SK-N-MC (cell line): ENCODE data around the gene HM13.
A peak's percentile ranks its signal among the peaks of the same experiment; 100 is the strongest.
"Not testable (repeated sequence)": the region's sequence is repeated elsewhere in the genome, so short reads cannot be mapped to it uniquely, and the experiment has no call there.

Experiments used
- DNase-seq: peaks from one replicate; pipeline ENCODE4 v3.0.0-alpha.2; 2011; ENCODE audit warnings: low read depth, low spot score
- H3K27ac ChIP-seq: fragments of 200-600 bp; sonication (generic); 2 replicates; pipeline ENCODE4 v1.5.1; 2016; ENCODE audit warnings: mixed run types
- H3K36me3 ChIP-seq: fragments of 200-600 bp; sonication (generic); 2 replicates; pipeline ENCODE4 v1.6.1; 2017; ENCODE audit warnings: antibody characterized with exemption, low read length, mixed read lengths; ENCODE audit not compliant: insufficient read depth
- H3K4me3 ChIP-seq: fragments of 200-600 bp; sonication (generic); 2 replicates; pipeline ENCODE4 v1.5.1; 2016
- H3K9ac ChIP-seq: fragments of 200-600 bp; sonication (generic); 2 replicates; pipeline ENCODE4 v1.8.0; 2017; ENCODE audit warnings: mixed run types, mixed read lengths; ENCODE audit not compliant: insufficient read length
- H3K9me3 ChIP-seq: fragments of 200-600 bp; sonication (generic); 2 replicates; pipeline ENCODE4 v1.6.1; 2017; ENCODE audit warnings: low read depth, mild to moderate bottlenecking, antibody characterized with exemption, low read length, moderate library complexity, mixed read lengths
- EZH2 ChIP-seq: fragments of 200-600 bp; sonication (generic); IDR thresholded peaks from one replicate; pipeline ENCODE4 v1.6.1; 2017; ENCODE audit warnings: antibody characterized with exemption
- FOXP2 ChIP-seq: optimal IDR thresholded peaks from 2 replicates; pipeline ENCODE3; 2011; ENCODE audit warnings: mild to moderate bottlenecking, moderate library complexity; ENCODE audit not compliant: insufficient read depth; ENCODE audit errors: extremely low read length, control extremely low read depth
- POLR2AphosphoS5 ChIP-seq: IDR thresholded peaks from 2 replicates; pipeline ENCODE4 v1.6.1; 2012; ENCODE audit warnings: mild to moderate bottlenecking, low read depth, low read length, borderline replicate concordance

Gene HM13

DNA sequence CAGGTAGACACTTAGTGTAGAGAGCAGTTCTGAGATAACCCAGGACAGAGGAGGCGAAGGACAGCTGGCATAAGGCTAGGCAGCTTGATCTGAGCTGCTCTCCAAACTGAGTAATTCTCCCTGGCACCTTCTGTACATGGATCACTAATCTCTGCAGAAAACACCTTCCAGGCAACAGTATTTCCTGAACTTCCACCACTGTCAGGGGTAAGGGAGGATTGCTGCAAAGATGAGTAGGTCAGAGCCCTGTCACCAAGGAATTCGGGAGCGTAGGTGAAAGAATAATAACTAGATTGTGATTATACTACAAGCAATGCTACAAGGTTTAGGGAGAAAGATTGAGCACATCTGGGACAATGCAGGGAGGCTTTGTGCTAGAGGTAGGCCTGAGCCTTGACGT lies 1.9 kb downstream of the HM13 start:
- peaks cover 17% of the 10 kb centered on the region for H3K36me3 ChIP-seq
- no peaks in the 10 kb centered on the region for H3K9me3 ChIP-seq
- no peak overlapping the region for H3K9ac ChIP-seq
- peak overlapping the region; percentile 89; the same call in 1 of the 2 replicates for H3K4me3 ChIP-seq
- H3K27ac ChIP-seq, result no peak overlapping the region
- TF ChIP-seq FOXP2, result no peak
- no peak for DNase-seq

DNA sequence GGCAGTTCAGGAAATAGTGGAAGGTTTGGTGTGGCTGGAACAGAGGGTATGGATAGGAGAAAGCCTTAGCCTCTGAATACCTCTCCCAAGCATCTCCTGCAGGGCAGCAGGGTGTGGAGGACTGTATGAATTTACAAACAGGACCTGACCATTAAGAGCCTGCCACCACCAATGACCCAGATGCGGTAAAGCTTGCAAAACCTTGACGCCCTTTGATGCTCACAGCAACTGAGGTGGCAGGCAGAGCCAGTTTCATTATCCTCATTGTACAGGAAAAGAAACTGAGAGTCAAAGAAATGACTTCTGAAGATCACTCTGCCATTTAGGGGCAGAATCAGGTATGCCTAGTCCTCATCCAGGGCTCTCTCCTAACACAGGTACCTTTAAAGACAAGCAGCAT lies 2.4 kb downstream of the HM13 start:
- H3K9ac ChIP-seq, result no peak overlapping the region
- TF ChIP-seq POLR2AphosphoS5, result no peak
- TF ChIP-seq FOXP2, result no peak
- TF ChIP-seq EZH2, result no peak
- no peaks in the 10 kb centered on the region for H3K9me3 ChIP-seq
- DNase-seq, result no peak
- H3K36me3 ChIP-seq, result peaks cover 17% of the 10 kb centered on the region
- H3K4me3 ChIP-seq, result no peak overlapping the region
- no peak overlapping the region for H3K27ac ChIP-seq

DNA sequence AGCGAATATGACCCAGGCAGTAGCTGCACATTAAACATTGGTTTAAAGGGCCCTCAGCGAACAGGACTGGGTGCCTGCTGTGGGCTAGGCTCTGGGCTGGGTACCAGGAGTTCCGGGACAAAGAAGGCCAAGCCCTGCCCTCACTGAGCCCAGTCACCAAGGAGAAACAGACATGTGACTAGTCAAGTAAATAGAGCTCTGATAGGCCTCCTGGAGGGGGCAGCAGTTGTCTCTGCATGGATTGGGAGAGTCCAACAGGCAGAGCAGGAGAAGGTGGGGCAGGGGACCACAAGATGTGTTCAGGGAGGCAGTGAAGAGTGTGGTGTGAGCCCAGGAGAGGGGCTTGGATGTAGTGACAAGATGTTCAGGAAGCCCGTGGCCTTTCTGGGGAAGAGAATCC lies 3.1 kb downstream of the HM13 start:
- TF ChIP-seq EZH2 (no peak), FOXP2 (no peak), POLR2AphosphoS5 (no peak)
- no peak overlapping the region for H3K27ac ChIP-seq
- DNase-seq, result no peak
- no peak overlapping the region for H3K9ac ChIP-seq
- peaks cover 17% of the 10 kb centered on the region for H3K36me3 ChIP-seq
- no peaks in the 10 kb centered on the region for H3K9me3 ChIP-seq
- no peak overlapping the region for H3K4me3 ChIP-seq

DNA sequence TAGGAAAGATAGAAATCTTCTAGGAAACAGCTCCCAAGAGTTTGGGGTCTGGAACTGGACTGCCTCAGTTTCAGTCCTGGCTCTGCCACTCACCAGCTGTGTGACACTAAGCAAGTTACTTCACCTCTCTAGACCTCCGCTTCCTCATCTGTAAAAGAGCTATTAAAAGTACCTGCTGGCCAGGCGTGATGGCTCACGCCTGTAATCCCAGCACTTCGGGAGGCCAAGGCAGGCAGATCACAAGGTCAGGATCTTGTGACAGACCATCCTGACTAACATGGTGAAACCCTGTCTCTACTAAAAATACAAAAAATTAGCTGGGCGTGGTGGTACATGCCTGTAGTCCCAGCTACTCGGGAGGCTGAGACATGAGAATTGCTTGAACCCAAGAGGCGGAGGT lies 7.0 kb downstream of the HM13 start:
- H3K9me3 ChIP-seq, DNase-seq, H3K4me3 ChIP-seq, H3K27ac ChIP-seq, H3K9ac ChIP-seq: not testable (repeated sequence)
- peaks cover 13% of the 10 kb centered on the region; the same call in 1 of the 2 replicates for H3K36me3 ChIP-seq

DNA sequence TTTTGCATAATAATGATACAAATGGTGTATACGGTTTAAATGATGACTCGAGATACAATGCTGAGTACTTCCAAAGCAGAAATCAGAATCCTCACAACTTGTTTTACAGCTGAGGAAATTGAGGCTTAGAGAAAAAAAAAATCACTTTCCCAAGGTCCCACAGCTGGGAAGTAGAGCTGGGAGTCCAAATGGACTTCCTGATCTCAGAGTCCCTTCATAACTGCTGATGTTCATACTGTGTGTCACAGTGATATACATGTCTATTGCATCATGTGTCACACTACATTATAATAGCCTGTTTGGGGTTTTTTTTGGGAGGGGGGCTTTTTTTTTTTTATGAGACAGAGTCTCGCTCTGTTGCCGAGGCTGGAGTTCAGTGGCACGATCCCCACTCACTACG lies 8.5 kb downstream of the HM13 start:
- no peak for DNase-seq
- Histone ChIP-seq H3K9me3 (no peaks in the 10 kb centered on the region), H3K36me3 (peaks cover 13% of the 10 kb centered on the region), H3K27ac (no peak overlapping the region), H3K9ac (no peak overlapping the region), H3K4me3 (no peak overlapping the region)
- no peak for TF ChIP-seq EZH2
- TF ChIP-seq POLR2AphosphoS5, result no peak
- no peak for TF ChIP-seq FOXP2

DNA sequence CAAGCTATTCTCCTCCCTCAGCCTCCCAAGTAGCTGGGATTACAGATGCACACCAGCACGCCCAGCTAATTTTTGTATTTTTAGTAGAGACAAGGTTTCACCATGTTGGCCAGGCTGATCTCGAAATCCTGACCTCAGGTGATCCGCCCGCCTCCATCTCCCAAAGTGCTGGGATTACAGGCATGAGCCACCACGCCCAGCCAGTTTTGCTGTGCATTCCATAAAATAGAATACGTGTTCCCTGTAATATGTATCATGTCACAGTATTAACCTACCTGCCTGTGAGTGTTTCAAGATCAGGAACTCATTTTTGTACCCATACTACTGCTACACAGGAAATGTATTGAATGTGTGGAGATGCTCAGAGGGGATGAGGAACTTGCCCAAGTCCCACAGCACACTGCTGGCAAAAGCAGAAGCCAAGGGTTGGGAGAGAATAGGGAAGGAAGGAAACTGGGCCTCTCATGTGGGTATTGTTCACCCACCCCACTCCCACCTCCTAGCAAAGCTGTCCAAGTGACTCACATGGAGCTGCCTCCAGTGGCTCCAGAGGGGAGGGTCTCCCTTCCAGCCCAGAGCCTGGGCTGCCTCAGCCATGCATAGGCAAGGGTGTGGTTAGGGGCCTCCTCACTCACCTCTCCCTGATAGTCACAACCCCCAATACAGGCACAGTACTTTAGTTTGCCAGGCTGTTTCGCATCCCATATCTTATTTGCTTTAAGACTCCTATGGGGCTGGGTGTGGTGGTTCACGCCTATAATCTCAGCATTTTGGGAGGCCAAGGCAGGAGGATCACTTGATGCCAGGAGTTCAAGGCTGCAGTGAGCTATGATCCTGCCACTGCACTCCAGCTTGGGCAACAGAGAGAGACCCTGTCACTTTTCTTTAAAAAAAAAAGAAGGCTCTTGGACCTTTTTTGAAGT lies 9.4 kb downstream of the HM13 start:
- TF ChIP-seq POLR2AphosphoS5, result no peak
- no peak for TF ChIP-seq EZH2
- no peak for TF ChIP-seq FOXP2
- H3K36me3 ChIP-seq, result peaks cover 20% of the 10 kb centered on the region
- DNase-seq, result no peak
- no peak overlapping the region for H3K4me3 ChIP-seq
- no peak overlapping the region for H3K9ac ChIP-seq
- H3K9me3 ChIP-seq, result no peaks in the 10 kb centered on the region
- no peak overlapping the region for H3K27ac ChIP-seq

DNA sequence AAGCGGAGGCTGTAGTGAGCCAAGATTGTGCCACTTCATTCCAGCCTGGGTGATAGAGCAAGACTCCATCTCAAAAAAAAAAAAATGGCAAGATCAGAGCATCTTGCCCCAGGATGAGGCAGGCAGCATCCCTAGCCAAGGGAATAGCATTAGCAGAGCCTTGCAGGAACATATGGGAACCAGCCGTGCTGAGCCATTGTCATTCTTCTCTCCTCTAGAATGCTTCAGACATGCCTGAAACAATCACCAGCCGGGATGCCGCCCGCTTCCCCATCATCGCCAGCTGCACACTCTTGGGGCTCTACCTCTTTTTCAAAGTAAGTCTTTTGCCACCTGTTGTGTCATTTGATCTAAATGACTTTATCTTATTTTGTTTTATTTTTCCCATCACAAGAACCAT lies 13.0 kb downstream of the HM13 start:
- peaks cover 43% of the 10 kb centered on the region for H3K36me3 ChIP-seq
- DNase-seq, result no peak
- TF ChIP-seq EZH2, result no peak
- TF ChIP-seq FOXP2, result no peak
- no peak for TF ChIP-seq POLR2AphosphoS5
- H3K4me3 ChIP-seq, result no peak overlapping the region
- H3K9ac ChIP-seq, result no peak overlapping the region
- H3K27ac ChIP-seq, result no peak overlapping the region
- H3K9me3 ChIP-seq, result no peaks in the 10 kb centered on the region

DNA sequence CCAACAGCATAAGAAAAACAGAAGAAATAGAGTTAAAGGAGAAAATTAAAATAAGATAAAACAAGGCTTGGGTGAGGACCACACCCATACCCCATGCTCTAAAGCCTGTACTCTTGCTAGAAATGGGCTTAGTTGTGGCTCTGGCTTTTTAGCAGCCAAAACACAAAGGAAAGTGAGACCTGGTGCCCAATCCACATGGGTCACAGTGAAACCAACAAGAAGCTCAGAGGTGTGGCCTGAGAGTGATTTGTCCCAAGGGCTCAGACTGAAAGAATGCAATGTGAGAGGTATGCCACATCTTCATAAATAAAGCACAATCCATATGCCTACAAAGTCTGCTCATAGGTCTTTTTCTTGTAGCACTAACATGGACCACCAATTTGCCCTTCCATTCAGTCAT lies 21.1 kb downstream of the HM13 start:
- H3K9me3 ChIP-seq, result no peaks in the 10 kb centered on the region
- DNase-seq, result no peak
- H3K36me3 ChIP-seq, result peaks cover 63% of the 10 kb centered on the region
- H3K27ac ChIP-seq, result no peak overlapping the region
- TF ChIP-seq POLR2AphosphoS5 (no peak), FOXP2 (no peak), EZH2 (no peak)
- no peak overlapping the region for H3K4me3 ChIP-seq
- no peak overlapping the region for H3K9ac ChIP-seq

DNA sequence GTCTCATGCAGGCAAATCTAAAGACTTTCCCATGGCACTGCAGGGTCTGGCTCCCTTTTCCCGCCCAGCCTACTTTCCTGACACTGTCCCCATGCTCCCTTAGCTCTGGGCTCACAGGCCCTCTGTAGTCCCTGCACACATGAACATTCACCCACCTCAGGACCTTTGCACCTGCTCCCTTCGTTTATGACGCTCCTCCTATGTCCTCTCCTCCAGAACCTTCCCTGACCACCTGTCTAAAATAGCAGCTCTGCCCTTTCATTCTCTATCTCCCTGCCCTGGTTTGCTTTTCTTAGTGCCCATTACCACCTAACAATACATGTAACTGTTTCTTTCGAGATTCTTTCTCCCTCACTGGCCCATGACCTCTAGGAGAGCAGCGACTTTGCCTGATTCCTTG lies 22.3 kb downstream of the HM13 start:
- no peak overlapping the region for H3K4me3 ChIP-seq
- TF ChIP-seq POLR2AphosphoS5 (no peak), FOXP2 (no peak), EZH2 (no peak)
- H3K9ac ChIP-seq, result no peak overlapping the region
- H3K36me3 ChIP-seq, result peaks cover 54% of the 10 kb centered on the region
- no peaks in the 10 kb centered on the region for H3K9me3 ChIP-seq
- no peak overlapping the region for H3K27ac ChIP-seq
- no peak for DNase-seq
